Smooth muscle cell (in vitro differentiated cells): ENCODE data around the gene MEX3A. TPM values are rescaled to one million over a fixed set of nuclear protein-coding genes. Genes with fewer than 3 reads are reported as not detected.

ENCODE experiments used
- DNase-seq: peaks from one replicate; lab custom pipeline; 2025; ENCODE audit not compliant: unreplicated experiment; lab: John Stamatoyannopoulos, UW
- H2AFZ ChIP-seq: fragments of 200-600 bp; sonication (generic); 2 replicates; pipeline ENCODE4 v1.6.0; 2016; ENCODE audit warnings: antibody characterized with exemption, low read depth, mild to moderate bottlenecking
- H3F3A ChIP-seq: fragments of 200-600 bp; sonication (generic); 2 replicates; pipeline ENCODE4 v1.6.0; 2017; ENCODE audit warnings: antibody characterized with exemption, low read depth
- H3K27ac ChIP-seq: fragments of 200-600 bp; sonication (generic); 2 replicates; pipeline ENCODE4 v1.5.1; 2016; ENCODE audit warnings: low read depth, mild to moderate bottlenecking
- H3K27me3 ChIP-seq: fragments of 200-600 bp; sonication (generic); 2 replicates; pipeline ENCODE4 v1.6.1; 2016; ENCODE audit warnings: low read depth, mild to moderate bottlenecking
- H3K36me3 ChIP-seq: fragments of 200-600 bp; sonication (generic); 2 replicates; pipeline ENCODE4 v1.5.1; 2016; ENCODE audit warnings: low read depth
- H3K4me1 ChIP-seq: fragments of 200-600 bp; sonication (generic); 2 replicates; pipeline ENCODE4 v1.5.1; 2016; ENCODE audit warnings: low read depth
- H3K4me2 ChIP-seq: fragments of 200-600 bp; sonication (generic); 2 replicates; pipeline ENCODE4 v1.6.0; 2016; ENCODE audit warnings: mild to moderate bottlenecking
- H3K4me3 ChIP-seq: fragments of 200-600 bp; sonication (generic); 2 replicates; pipeline ENCODE4 v1.5.1; 2016; ENCODE audit warnings: mild to moderate bottlenecking
- H3K79me2 ChIP-seq: fragments of 200-600 bp; sonication (generic); 2 replicates; pipeline ENCODE4 v1.6.0; 2016; ENCODE audit warnings: low read depth, mild to moderate bottlenecking
- H3K9ac ChIP-seq: fragments of 200-600 bp; sonication (generic); 2 replicates; pipeline ENCODE4 v1.6.0; 2016; ENCODE audit warnings: low read depth
- H3K9me3 ChIP-seq: fragments of 200-600 bp; sonication (generic); replicated peaks from 2 replicates; pipeline ENCODE4 v1.5.1; 2016; ENCODE audit warnings: low read depth
- H4K20me1 ChIP-seq: fragments of 200-600 bp; sonication (generic); 2 replicates; pipeline ENCODE4 v1.6.0; 2016; ENCODE audit warnings: low read depth
- WGBS: methylation state at CpG from one replicate; pipeline ENCODE4 v1.1.7; 2016; ENCODE audit warnings: low lambda C conversion rate; 5-methylcytosine and 5-hydroxymethylcytosine counted together
- polyA plus RNA-seq: library from polyadenylated mRNA; unstranded; fragments of >200 nt; fragmentation: Nextera tagmentation; extraction: Ambion mirVana; gene quantifications from 2 replicates; pipeline ENCODE4 v1.2.1, GENCODE V29; 2016
- total RNA-seq: library from RNA; depleted of rRNA; stranded (reverse); fragments of >200 nt; gene quantifications from 2 replicates; pipeline ENCODE4 v1.2.3, GENCODE V29; 2014
- TF ChIP-seq, protein P1 (sequence below): fragments of 200-600 bp; sonication (generic); IDR thresholded peaks from 2 replicates; pipeline ENCODE4 v1.5.1; 2017; ENCODE audit warnings: borderline replicate concordance, mild to moderate bottlenecking, antibody characterized with exemption; ENCODE audit not compliant: insufficient read depth, poor library complexity, severe bottlenecking

MEX3A gene
- total and polyA plus RNA-seq, 2 experiments from 2014 or later, result 10.5 to 13.8 TPM

DNA sequence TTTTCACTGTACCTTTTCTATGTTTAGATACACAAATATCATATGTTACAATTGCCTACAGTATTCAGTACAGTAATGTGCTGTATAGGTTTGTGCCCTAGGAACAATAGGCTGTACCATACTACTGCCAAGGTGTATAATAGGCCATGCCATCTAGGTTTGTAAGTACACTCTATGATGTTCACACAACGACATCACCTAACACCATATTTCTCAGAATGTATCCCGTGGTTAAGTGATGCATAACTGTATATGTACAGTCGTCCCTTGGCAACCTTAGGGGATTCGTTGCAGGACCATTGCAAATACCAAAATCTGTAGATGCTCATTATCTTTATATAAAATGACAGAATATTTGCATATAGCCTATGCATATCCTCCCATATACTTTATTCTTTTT is 55.7 kb downstream of the MEX3A start:
- Histone ChIP-seq H2AFZ (no peak overlapping the region), H3K4me2 (no peak overlapping the region), H3K4me3 (no peak overlapping the region), H3K9me3 (no peaks in the 10 kb centered on the region), H3K9ac (no peak overlapping the region), H3K79me2 (no peaks in the 10 kb centered on the region), H4K20me1 (no peaks in the 10 kb centered on the region), H3K27me3 (no peaks in the 10 kb centered on the region), H3K4me1 (no peaks in the 10 kb centered on the region), H3F3A (no peaks in the 10 kb centered on the region), H3K27ac (no peak overlapping the region), H3K36me3 (no peaks in the 10 kb centered on the region)
- DNase-seq, result no peak
- 90% methylated on average over 4 of the region's 4 CpGs for WGBS
- TF ChIP-seq, protein P1, sequence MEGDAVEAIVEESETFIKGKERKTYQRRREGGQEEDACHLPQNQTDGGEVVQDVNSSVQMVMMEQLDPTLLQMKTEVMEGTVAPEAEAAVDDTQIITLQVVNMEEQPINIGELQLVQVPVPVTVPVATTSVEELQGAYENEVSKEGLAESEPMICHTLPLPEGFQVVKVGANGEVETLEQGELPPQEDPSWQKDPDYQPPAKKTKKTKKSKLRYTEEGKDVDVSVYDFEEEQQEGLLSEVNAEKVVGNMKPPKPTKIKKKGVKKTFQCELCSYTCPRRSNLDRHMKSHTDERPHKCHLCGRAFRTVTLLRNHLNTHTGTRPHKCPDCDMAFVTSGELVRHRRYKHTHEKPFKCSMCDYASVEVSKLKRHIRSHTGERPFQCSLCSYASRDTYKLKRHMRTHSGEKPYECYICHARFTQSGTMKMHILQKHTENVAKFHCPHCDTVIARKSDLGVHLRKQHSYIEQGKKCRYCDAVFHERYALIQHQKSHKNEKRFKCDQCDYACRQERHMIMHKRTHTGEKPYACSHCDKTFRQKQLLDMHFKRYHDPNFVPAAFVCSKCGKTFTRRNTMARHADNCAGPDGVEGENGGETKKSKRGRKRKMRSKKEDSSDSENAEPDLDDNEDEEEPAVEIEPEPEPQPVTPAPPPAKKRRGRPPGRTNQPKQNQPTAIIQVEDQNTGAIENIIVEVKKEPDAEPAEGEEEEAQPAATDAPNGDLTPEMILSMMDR, result no peak

DNA sequence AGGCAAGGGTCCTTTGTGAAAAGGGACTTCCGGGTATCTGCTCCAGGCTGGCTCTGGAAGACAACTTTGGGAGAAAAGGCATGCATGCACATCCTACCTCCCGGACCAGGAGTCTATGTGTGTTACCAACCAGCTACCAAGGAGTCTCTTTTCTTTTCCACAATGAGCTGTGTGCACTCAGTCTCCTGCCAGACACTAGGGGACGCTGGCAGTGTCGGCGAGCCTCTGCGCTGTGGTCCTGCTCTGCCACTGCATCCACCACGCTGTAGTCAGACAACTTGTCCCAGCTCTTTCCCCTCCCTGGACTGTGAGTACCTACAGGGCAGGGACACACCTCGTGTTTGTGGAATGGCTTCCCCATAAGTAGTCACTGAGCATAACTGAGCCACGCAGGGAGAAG is 56.4 kb downstream of the MEX3A start:
- no peak overlapping the region for H3K4me3 ChIP-seq
- no peak overlapping the region for H3K9ac ChIP-seq
- no peaks in the 10 kb centered on the region for H3K27me3 ChIP-seq
- TF ChIP-seq, protein P1, result peak; percentile 45
- DNase-seq, result peak; percentile 2
- H3F3A ChIP-seq, result no peaks in the 10 kb centered on the region
- H3K4me2 ChIP-seq, result no peak overlapping the region
- H3K36me3 ChIP-seq, result no peaks in the 10 kb centered on the region
- no peak overlapping the region for H3K27ac ChIP-seq
- H4K20me1 ChIP-seq, result no peaks in the 10 kb centered on the region
- WGBS, result 17% methylated on average over 9 of the region's 9 CpGs
- no peaks in the 10 kb centered on the region for H3K79me2 ChIP-seq
- no peak overlapping the region for H2AFZ ChIP-seq
- H3K9me3 ChIP-seq, result no peaks in the 10 kb centered on the region
- no peaks in the 10 kb centered on the region for H3K4me1 ChIP-seq

DNA sequence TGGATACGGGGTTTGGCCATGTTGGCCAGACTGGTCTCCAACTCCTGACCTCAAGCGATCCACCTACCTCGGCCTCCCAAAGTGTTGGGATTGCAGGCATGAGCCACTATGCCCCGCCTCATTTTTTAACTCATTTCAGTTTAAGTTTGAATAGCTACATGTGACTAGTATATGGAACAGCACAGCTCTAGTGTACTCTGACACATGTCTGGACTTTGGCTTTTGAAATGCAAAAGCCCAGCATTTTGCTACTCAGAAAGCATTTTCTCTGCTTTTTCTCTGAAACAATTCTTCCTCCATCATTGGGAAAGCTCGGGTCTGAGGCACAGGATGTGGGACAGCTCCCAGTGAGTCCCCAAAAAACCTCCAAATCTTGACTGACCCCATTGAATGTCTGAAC is 57.5 kb downstream of the MEX3A start:
- WGBS, result 95% methylated on average over 5 of the region's 5 CpGs

More for the DNA sequence above, 57.5 kb downstream of the MEX3A start:
- Histone ChIP-seq H3F3A (no peaks in the 10 kb centered on the region), H3K9me3 (no peaks in the 10 kb centered on the region), H3K79me2 (peaks cover 9% of the 10 kb centered on the region), H4K20me1 (peaks cover 2% of the 10 kb centered on the region), H3K27me3 (no peaks in the 10 kb centered on the region), H2AFZ (no peak overlapping the region), H3K4me1 (peaks cover 3% of the 10 kb centered on the region), H3K4me3 (no peak overlapping the region), H3K36me3 (no peaks in the 10 kb centered on the region), H3K4me2 (no peak overlapping the region), H3K9ac (no peak overlapping the region), H3K27ac (no peak overlapping the region)
- no peak for DNase-seq
- TF ChIP-seq, protein P1, result no peak

Other genes starting within 250 kb of the MEX3A start
- 21.0 and 22.2 TPM in 2 replicates for gene GON4L, start 225.3 kb downstream of the MEX3A start, total RNA-seq
- gene GON4L, start 225.3 kb downstream of the MEX3A start, polyA plus RNA-seq, result 40.8 and 45.3 TPM in 2 replicates
- 3.4 and 4.6 TPM in 2 replicates for gene SYT11, start 222.9 kb downstream of the MEX3A start, total RNA-seq
- 2.1 and 2.9 TPM in 2 replicates for gene SYT11, start 222.9 kb downstream of the MEX3A start, polyA plus RNA-seq
- 59.6 and 65.3 TPM in 2 replicates for gene RIT1, start 171.1 kb downstream of the MEX3A start, total RNA-seq
- gene RIT1, start 171.1 kb downstream of the MEX3A start, polyA plus RNA-seq, result 63.6 and 64.4 TPM in 2 replicates
- gene KHDC4, start 148.1 kb downstream of the MEX3A start, total RNA-seq, result 35.6 and 41.7 TPM in 2 replicates
- gene KHDC4, start 148.1 kb downstream of the MEX3A start, polyA plus RNA-seq, result 14.9 and 18.3 TPM in 2 replicates
- not detected in 2 replicates for gene RXFP4, start 140.8 kb downstream of the MEX3A start, total RNA-seq
- 0.66 and 1.5 TPM in 2 replicates for gene RXFP4, start 140.8 kb downstream of the MEX3A start, polyA plus RNA-seq
- 30.2 and 58.0 TPM in 2 replicates for gene ARHGEF2, start 103.9 kb downstream of the MEX3A start, total RNA-seq
- 21.0 and 24.2 TPM in 2 replicates for gene ARHGEF2, start 103.9 kb downstream of the MEX3A start, polyA plus RNA-seq
- 452 and 457 TPM in 2 replicates for gene SSR2, start 61.5 kb downstream of the MEX3A start, total RNA-seq
- 408 and 447 TPM in 2 replicates for gene SSR2, start 61.5 kb downstream of the MEX3A start, polyA plus RNA-seq
- gene UBQLN4, start 28.7 kb downstream of the MEX3A start, total RNA-seq, result 18.1 and 18.8 TPM in 2 replicates
- gene UBQLN4, start 28.7 kb downstream of the MEX3A start, polyA plus RNA-seq, result 19.4 and 23.3 TPM in 2 replicates
- 32.2 and 55.1 TPM in 2 replicates for gene LAMTOR2, start 27.7 kb downstream of the MEX3A start, total RNA-seq
- gene LAMTOR2, start 27.7 kb downstream of the MEX3A start, polyA plus RNA-seq, result 146 and 156 TPM in 2 replicates
- 16.8 and 27.1 TPM in 2 replicates for gene RAB25, start 21.3 kb downstream of the MEX3A start, total RNA-seq
- gene RAB25, start 21.3 kb downstream of the MEX3A start, polyA plus RNA-seq, result 8.9 and 53.5 TPM in 2 replicates
- 237 and 256 TPM in 2 replicates for gene LMNA, start 32.2 kb upstream of the MEX3A start, total RNA-seq
- 626 and 674 TPM in 2 replicates for gene LMNA, start 32.2 kb upstream of the MEX3A start, polyA plus RNA-seq
- gene SEMA4A, start 71.1 kb upstream of the MEX3A start, total RNA-seq, result 2.1 and 5.0 TPM in 2 replicates
- gene SEMA4A, start 71.1 kb upstream of the MEX3A start, polyA plus RNA-seq, result 2.2 and 4.2 TPM in 2 replicates
- 11.6 and 13.9 TPM in 2 replicates for gene SLC25A44, start 111.6 kb upstream of the MEX3A start, total RNA-seq
- 11.4 and 17.7 TPM in 2 replicates for gene SLC25A44, start 111.6 kb upstream of the MEX3A start, polyA plus RNA-seq
- gene PMF1, start 130.5 kb upstream of the MEX3A start, total RNA-seq, result 51.4 and 59.2 TPM in 2 replicates
- 82.5 and 87.4 TPM in 2 replicates for gene PMF1, start 130.5 kb upstream of the MEX3A start, polyA plus RNA-seq
- 0.63 TPM in 1 of 2 replicates, not detected in the other for gene BGLAP, start 159.7 kb upstream of the MEX3A start, total RNA-seq
- gene BGLAP, start 159.7 kb upstream of the MEX3A start, polyA plus RNA-seq, result 0.62 and 2.9 TPM in 2 replicates
- gene PAQR6, start 165.6 kb upstream of the MEX3A start, total RNA-seq, result 1.3 and 3.0 TPM in 2 replicates
- gene PAQR6, start 165.6 kb upstream of the MEX3A start, polyA plus RNA-seq, result 2.7 and 4.4 TPM in 2 replicates
- gene SMG5, start 200.4 kb upstream of the MEX3A start, total RNA-seq, result 42.8 and 47.4 TPM in 2 replicates
- 42.3 and 57.2 TPM in 2 replicates for gene SMG5, start 200.4 kb upstream of the MEX3A start, polyA plus RNA-seq
- 2.5 and 8.9 TPM in 2 replicates for gene TMEM79, start 201.9 kb upstream of the MEX3A start, total RNA-seq
- 6.9 and 18.9 TPM in 2 replicates for gene TMEM79, start 201.9 kb upstream of the MEX3A start, polyA plus RNA-seq
- gene GLMP, start 213.2 kb upstream of the MEX3A start, total RNA-seq, result 62.4 and 89.8 TPM in 2 replicates
- 65.0 and 85.8 TPM in 2 replicates for gene GLMP, start 213.2 kb upstream of the MEX3A start, polyA plus RNA-seq
- not detected in 2 replicates for gene VHLL, start 216.8 kb upstream of the MEX3A start, total RNA-seq
- not detected in 2 replicates for gene VHLL, start 216.8 kb upstream of the MEX3A start, polyA plus RNA-seq